H9 (cell line): ENCODE results near the gene PPARD. TPM values are rescaled to one million over a fixed set of nuclear protein-coding genes. Genes with fewer than 3 reads are reported as not detected.

ENCODE experiments used
- DNase-seq: peaks from one replicate; pipeline ENCODE4 v3.0.0-alpha.2; 2017
- H2AFZ ChIP-seq: one replicate; pipeline ENCODE4 v1.6.1; 2013; ENCODE audit warnings: mild to moderate bottlenecking, low read length, control low read depth, moderate library complexity
- H2AK5ac ChIP-seq: 2 replicates; pipeline ENCODE4 v1.6.1; 2013; ENCODE audit warnings: low read length, control low read depth, mixed read lengths; ENCODE audit not compliant: insufficient read length
- H2BK120ac ChIP-seq: one replicate; pipeline ENCODE4 v1.6.1; 2013; ENCODE audit warnings: low read depth, mild to moderate bottlenecking, low read length, control low read depth, inconsistent platforms; ENCODE audit not compliant: poor library complexity, severe bottlenecking
- H2BK12ac ChIP-seq: 2 replicates; pipeline ENCODE4 v1.6.1; 2013; ENCODE audit warnings: low read length, control low read depth, mixed read lengths, low read depth; ENCODE audit not compliant: insufficient read length
- H2BK15ac ChIP-seq: 2 replicates; pipeline ENCODE4 v1.6.1; 2013; ENCODE audit warnings: low read depth, low read length, control low read depth
- H2BK20ac ChIP-seq: one replicate; pipeline ENCODE4 v1.6.1; 2013; ENCODE audit warnings: low read depth, mild to moderate bottlenecking, low read length, control low read depth, inconsistent platforms; ENCODE audit not compliant: poor library complexity, severe bottlenecking
- H2BK5ac ChIP-seq: 2 replicates; pipeline ENCODE4 v1.6.1; 2013; ENCODE audit warnings: low read length, control low read depth, mixed read lengths; ENCODE audit not compliant: insufficient read length
- H3K14ac ChIP-seq: 2 replicates; pipeline ENCODE4 v1.6.1; 2013; ENCODE audit warnings: low read length, control low read depth; ENCODE audit not compliant: insufficient read depth
- H3K18ac ChIP-seq: 2 replicates; pipeline ENCODE4 v1.6.1; 2013; ENCODE audit warnings: low read depth, mild to moderate bottlenecking, mixed read lengths, low read length, control low read depth; ENCODE audit not compliant: insufficient read length
- H3K23ac ChIP-seq: 2 replicates; pipeline ENCODE4 v1.6.1; 2013; ENCODE audit warnings: low read length, control low read depth, mixed read lengths, low read depth; ENCODE audit not compliant: insufficient read length
- H3K23me2 ChIP-seq: 2 replicates; pipeline ENCODE4 v1.6.1; 2013; ENCODE audit warnings: low read depth, mild to moderate bottlenecking, mixed read lengths, low read length, control low read depth; ENCODE audit not compliant: insufficient read length, poor library complexity, severe bottlenecking
- H3K27ac ChIP-seq: 2 replicates; pipeline ENCODE4 v1.5.1; 2013; ENCODE audit warnings: low read length, control low read depth, mixed read lengths, low read depth; ENCODE audit not compliant: insufficient read length
- H3K27me3 ChIP-seq: 2 replicates; pipeline ENCODE4 v1.6.1; 2013; ENCODE audit warnings: low read length, control low read depth, inconsistent platforms; ENCODE audit not compliant: insufficient read depth
- H3K4ac ChIP-seq: 2 replicates; pipeline ENCODE4 v1.6.1; 2013; ENCODE audit warnings: low read depth, mild to moderate bottlenecking, control low read depth, inconsistent platforms, low read length, moderate library complexity
- H3K4me1 ChIP-seq: 2 replicates; pipeline ENCODE4 v1.6.1; 2013; ENCODE audit warnings: low read length, control low read depth, inconsistent platforms; ENCODE audit not compliant: insufficient read depth
- H3K4me2 ChIP-seq: 2 replicates; pipeline ENCODE4 v1.6.1; 2013; ENCODE audit warnings: low read length, control low read depth, mixed read lengths; ENCODE audit not compliant: insufficient read length, insufficient read depth
- H3K56ac ChIP-seq: 2 replicates; pipeline ENCODE4 v1.6.1; 2013; ENCODE audit warnings: low read depth, mild to moderate bottlenecking, mixed read lengths, low read length, control low read depth; ENCODE audit not compliant: insufficient read length
- H3K79me1 ChIP-seq: 2 replicates; pipeline ENCODE4 v1.6.1; 2013; ENCODE audit warnings: low read depth, mild to moderate bottlenecking, moderate library complexity, low read length, control low read depth, inconsistent platforms; ENCODE audit not compliant: insufficient read depth, poor library complexity, severe bottlenecking
- H3K79me2 ChIP-seq: 2 replicates; pipeline ENCODE4 v1.6.1; 2013; ENCODE audit warnings: low read length, control low read depth, inconsistent platforms; ENCODE audit not compliant: insufficient read depth
- H3K9ac ChIP-seq: 2 replicates; pipeline ENCODE4 v1.6.1; 2013; ENCODE audit warnings: low read length, control low read depth, mixed read lengths; ENCODE audit not compliant: insufficient read length; ENCODE audit errors: extremely low read depth
- H3K9me3 ChIP-seq: one replicate; pipeline ENCODE4 v1.6.1; 2013; ENCODE audit warnings: low read depth, low read length, inconsistent platforms; ENCODE audit not compliant: control insufficient read depth
- H3T11ph ChIP-seq: one replicate; pipeline ENCODE4 v1.6.1; 2013; ENCODE audit warnings: mild to moderate bottlenecking, low read length, control low read depth, inconsistent platforms
- H4K20me1 ChIP-seq: one replicate; pipeline ENCODE4 v1.6.1; 2013; ENCODE audit not compliant: control insufficient read depth, insufficient read length, insufficient read depth
- H4K5ac ChIP-seq: 2 replicates; pipeline ENCODE4 v1.6.1; 2013; ENCODE audit warnings: low read depth, mild to moderate bottlenecking, mixed read lengths, low read length, control low read depth; ENCODE audit not compliant: insufficient read length
- H4K8ac ChIP-seq: replicated peaks from 2 replicates; pipeline ENCODE4 v1.6.1; 2013; ENCODE audit warnings: low read length, control low read depth, mixed read lengths, low read depth; ENCODE audit not compliant: insufficient read length
- H4K91ac ChIP-seq: 2 replicates; pipeline ENCODE4 v1.6.1; 2013; ENCODE audit warnings: low read depth, mild to moderate bottlenecking, moderate library complexity, mixed read lengths, low read length, control low read depth; ENCODE audit not compliant: insufficient read length
- H3K27ac Mint-ChIP-seq, 3 experiments: 2 replicates in 2 of 3; 3 replicates in 1 of 3; pipeline ENCODE4 v1.8.0; 2020 to 2021; ENCODE audit warnings: mixed read lengths in 3 of 3, mild to moderate bottlenecking in 1 of 3, moderate library complexity in 1 of 3
- H3K27me3 Mint-ChIP-seq: 2 replicates; pipeline ENCODE4 v1.8.0; 2021; ENCODE audit warnings: low read depth, mild to moderate bottlenecking, moderate library complexity, mixed read lengths
- H3K36me3 Mint-ChIP-seq, 3 experiments: 2 replicates in 2 of 3; 3 replicates in 1 of 3; pipeline ENCODE4 v1.8.0; 2020 to 2021; ENCODE audit warnings: low read depth in 3 of 3, mixed read lengths in 3 of 3; ENCODE audit not compliant: insufficient read depth in 1 of 3
- H3K4me1 Mint-ChIP-seq, 2 experiments: 2 replicates each; pipeline ENCODE4 v1.8.0; 2020; ENCODE audit warnings: mixed read lengths in 2 of 2
- H3K4me3 Mint-ChIP-seq, 2 experiments: 2 replicates in 1 of 2; 3 replicates in 1 of 2; pipeline ENCODE4 v1.8.0; 2020 to 2021; ENCODE audit warnings: mild to moderate bottlenecking in 2 of 2, mixed read lengths in 2 of 2, moderate library complexity in 1 of 2
- H3K9me3 Mint-ChIP-seq, 2 experiments: 2 replicates in 1 of 2; 3 replicates in 1 of 2; pipeline ENCODE4 v1.8.0; 2020; ENCODE audit warnings: mild to moderate bottlenecking in 2 of 2, mixed read lengths in 2 of 2, moderate library complexity in 1 of 2
- WGBS: extraction: QIAGEN DNeasy Blood & Tissue Kit; methylation state at CpG from one replicate; pipeline ENCODE4 v1.1.7; 2013; ENCODE audit warnings: missing lambda C conversion rate, low lambda C conversion rate, mixed read lengths; ENCODE audit not compliant: insufficient read length; ENCODE audit errors: extremely low coverage; 5-methylcytosine and 5-hydroxymethylcytosine counted together
- total RNA-seq: library from RNA; stranded (reverse); gene quantifications from 2 replicates; pipeline ENCODE4 v1.2.1, GENCODE V29; 2021
- TF ChIP-seq, protein P1 (sequence below): fragments of 200-600 bp; sonication (generic); conservative IDR thresholded peaks from 3 replicates; pipeline ENCODE4 v1.8.0; 2021; ENCODE audit warnings: antibody characterized with exemption, mild to moderate bottlenecking

Gene PPARD
- total RNA-seq, 1 experiment from 2014 or later = 11.7 TPM

DNA sequence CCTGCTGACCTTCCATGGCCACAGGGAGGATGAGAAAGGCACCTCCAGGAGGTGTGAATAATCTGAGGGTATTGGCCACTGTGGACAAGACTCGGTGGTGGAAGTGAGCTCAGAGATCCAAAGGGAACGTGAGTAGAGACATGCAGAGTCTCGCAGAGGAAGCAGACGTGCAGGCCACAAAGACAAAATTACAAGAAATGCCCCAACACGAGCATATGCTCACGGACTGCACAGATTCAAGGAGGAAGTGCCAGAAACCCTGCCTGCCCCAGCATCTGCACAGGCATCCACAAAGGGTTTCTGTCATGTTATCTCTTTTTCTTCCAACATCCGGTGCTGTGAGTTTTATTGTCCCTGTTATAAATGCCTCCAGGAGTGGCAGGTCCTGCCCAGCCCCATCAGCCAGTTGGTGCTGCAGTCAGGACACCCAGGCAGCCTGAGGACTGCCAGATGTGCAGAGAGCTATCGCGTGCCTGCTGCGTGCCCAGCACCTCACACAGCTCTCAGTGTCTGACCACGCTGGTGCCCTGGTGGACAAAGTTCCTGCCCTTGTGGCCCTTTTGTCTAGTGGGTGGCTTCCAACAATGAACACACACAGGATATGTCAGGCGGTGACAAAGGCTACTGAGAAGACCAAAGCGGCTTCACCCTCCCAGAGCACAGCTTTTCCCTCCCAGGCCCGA is 75.8 kb downstream of the PPARD start:
- DNase-seq = no peak
- no peak overlapping the region for H3K23ac ChIP-seq
- Mint-ChIP-seq H3K4me3 (no peak overlapping the region), H3K9me3 (no peaks in the 10 kb centered on the region), H3K27ac (peak overlapping the region in 2 of 3 experiments; percentile 79 to 92; a peak in 3 of 7 replicates), H3K36me3 (peaks cover 2 to 4% (median 4%) of the 10 kb centered on the region in 3 experiments; a peak in 4 of 7 replicates), H3K27me3 (no peaks in the 10 kb centered on the region), H3K4me1 (peaks cover 18 to 21% of the 10 kb centered on the region in 2 experiments)
- no peak overlapping the region for H2AK5ac ChIP-seq
- WGBS = no CpG with 5 or more reads among the region's 14 CpGs
- no peak overlapping the region for H3K9ac ChIP-seq
- peaks cover 10% of the 10 kb centered on the region; the same call in 1 of the 2 replicates for H3K4me1 ChIP-seq
- H2BK12ac ChIP-seq = no peak overlapping the region
- no peak overlapping the region for H2BK20ac ChIP-seq
- H3K27ac ChIP-seq = no peak overlapping the region
- H2AFZ ChIP-seq = no peak overlapping the region
- H3K27me3 ChIP-seq = no peaks in the 10 kb centered on the region
- no peaks in the 10 kb centered on the region for H4K20me1 ChIP-seq
- H2BK120ac ChIP-seq = no peak overlapping the region
- TF ChIP-seq, protein P1, sequence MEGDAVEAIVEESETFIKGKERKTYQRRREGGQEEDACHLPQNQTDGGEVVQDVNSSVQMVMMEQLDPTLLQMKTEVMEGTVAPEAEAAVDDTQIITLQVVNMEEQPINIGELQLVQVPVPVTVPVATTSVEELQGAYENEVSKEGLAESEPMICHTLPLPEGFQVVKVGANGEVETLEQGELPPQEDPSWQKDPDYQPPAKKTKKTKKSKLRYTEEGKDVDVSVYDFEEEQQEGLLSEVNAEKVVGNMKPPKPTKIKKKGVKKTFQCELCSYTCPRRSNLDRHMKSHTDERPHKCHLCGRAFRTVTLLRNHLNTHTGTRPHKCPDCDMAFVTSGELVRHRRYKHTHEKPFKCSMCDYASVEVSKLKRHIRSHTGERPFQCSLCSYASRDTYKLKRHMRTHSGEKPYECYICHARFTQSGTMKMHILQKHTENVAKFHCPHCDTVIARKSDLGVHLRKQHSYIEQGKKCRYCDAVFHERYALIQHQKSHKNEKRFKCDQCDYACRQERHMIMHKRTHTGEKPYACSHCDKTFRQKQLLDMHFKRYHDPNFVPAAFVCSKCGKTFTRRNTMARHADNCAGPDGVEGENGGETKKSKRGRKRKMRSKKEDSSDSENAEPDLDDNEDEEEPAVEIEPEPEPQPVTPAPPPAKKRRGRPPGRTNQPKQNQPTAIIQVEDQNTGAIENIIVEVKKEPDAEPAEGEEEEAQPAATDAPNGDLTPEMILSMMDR = no peak
- no peak overlapping the region for H4K8ac ChIP-seq
- no peak overlapping the region for H3K18ac ChIP-seq
- no peak overlapping the region for H3K4me2 ChIP-seq
- no peak overlapping the region for H2BK5ac ChIP-seq
- no peak overlapping the region for H3K14ac ChIP-seq
- no peak overlapping the region for H3T11ph ChIP-seq
- H3K56ac ChIP-seq = no peak overlapping the region
- H4K91ac ChIP-seq = no peak overlapping the region
- H3K4ac ChIP-seq = no peak overlapping the region
- H3K79me2 ChIP-seq = no peaks in the 10 kb centered on the region
- H3K79me1 ChIP-seq = no peaks in the 10 kb centered on the region
- H3K9me3 ChIP-seq = no peaks in the 10 kb centered on the region
- H2BK15ac ChIP-seq = no peak overlapping the region
- H4K5ac ChIP-seq = no peak overlapping the region
- no peaks in the 10 kb centered on the region for H3K23me2 ChIP-seq
